HFFc6 (cell line): ENCODE measurements around the gene LMF1. TPM values are rescaled to one million over a fixed set of nuclear protein-coding genes. Genes with fewer than 3 reads are reported as not detected.

Experiments used
- DNase-seq: peaks from one replicate; pipeline ENCODE4 v3.0.0-alpha.2; 2018
- H3K27ac Mint-ChIP-seq: 2 replicates; pipeline ENCODE4 v1.8.0; 2020; ENCODE audit warnings: mild to moderate bottlenecking, mixed read lengths
- H3K27me3 Mint-ChIP-seq: 2 replicates; pipeline ENCODE4 v1.8.0; 2021; ENCODE audit warnings: mild to moderate bottlenecking, moderate library complexity, mixed read lengths; ENCODE audit not compliant: insufficient read depth
- H3K36me3 Mint-ChIP-seq: 2 replicates; pipeline ENCODE4 v1.8.0; 2021; ENCODE audit warnings: low read depth, mixed read lengths
- H3K4me1 Mint-ChIP-seq: 2 replicates; pipeline ENCODE4 v1.8.0; 2020; ENCODE audit warnings: low read depth, mixed read lengths
- H3K4me3 Mint-ChIP-seq: 2 replicates; pipeline ENCODE4 v1.8.0; 2020; ENCODE audit warnings: mild to moderate bottlenecking, moderate library complexity, mixed read lengths
- H3K9me3 Mint-ChIP-seq: 2 replicates; pipeline ENCODE4 v1.8.0; 2020; ENCODE audit warnings: mild to moderate bottlenecking, mixed read lengths
- CTCF ChIP-seq: fragments of 200-600 bp; sonication (generic); IDR thresholded peaks from 2 replicates; pipeline ENCODE4 v1.5.0; 2021; ENCODE audit warnings: antibody characterized with exemption, mild to moderate bottlenecking
- total RNA-seq, 6 experiments: library from RNA; stranded (reverse); fragmentation: NEBNext Ultra II Directional; extraction: Animal tissue kit (Norgen Biotek cat#: 25700); gene quantifications; 2 replicates in 1 of 6; 3 replicates in 5 of 6; pipeline ENCODE4 v1.2.3, GENCODE V29; 2021

The LMF1 gene
- total RNA-seq, 6 experiments from 2014 or later, result 10.9 to 19.3 (median 14.2) TPM

GRCh38 chr16:853306-853705 lies 117.5 kb downstream of the LMF1 start:
- Mint-ChIP-seq H3K4me1 (no peaks in the 10 kb centered on the region), H3K36me3 (peaks cover 20% of the 10 kb centered on the region), H3K9me3 (peaks cover 48% of the 10 kb centered on the region), H3K27me3 (peaks cover 6% of the 10 kb centered on the region), H3K4me3 (no peak overlapping the region), H3K27ac (no peak overlapping the region)
- no peak for DNase-seq
- TF ChIP-seq CTCF, result no peak

- TF ChIP-seq CTCF, result no peak
- H3K27ac Mint-ChIP-seq, result no peak overlapping the region
- H3K4me3 Mint-ChIP-seq, result no peak overlapping the region
- peaks cover 52% of the 10 kb centered on the region for H3K9me3 Mint-ChIP-seq
- no peaks in the 10 kb centered on the region for H3K4me1 Mint-ChIP-seq
- DNase-seq, result no peak
- peaks cover 20% of the 10 kb centered on the region for H3K36me3 Mint-ChIP-seq
- peaks cover 6% of the 10 kb centered on the region for H3K27me3 Mint-ChIP-seq
Measured at GRCh38 chr16:852451-853185, 118.2 kb downstream of the LMF1 start.

GRCh38 chr16:851871-852270 lies 118.9 kb downstream of the LMF1 start:
- TF ChIP-seq CTCF, result no peak
- no peak for DNase-seq
- Mint-ChIP-seq H3K4me1 (no peaks in the 10 kb centered on the region), H3K36me3 (peaks cover 20% of the 10 kb centered on the region), H3K4me3 (no peak overlapping the region), H3K9me3 (peaks cover 56% of the 10 kb centered on the region), H3K27ac (no peak overlapping the region), H3K27me3 (peaks cover 4% of the 10 kb centered on the region)

GRCh38 chr16:851209-851810 lies 119.5 kb downstream of the LMF1 start:
- Mint-ChIP-seq H3K4me1 (no peaks in the 10 kb centered on the region), H3K9me3 (peaks cover 59% of the 10 kb centered on the region), H3K36me3 (peaks cover 20% of the 10 kb centered on the region), H3K4me3 (no peak overlapping the region), H3K27ac (no peak overlapping the region), H3K27me3 (peaks cover 4% of the 10 kb centered on the region)
- TF ChIP-seq CTCF, result no peak
- no peak for DNase-seq

GRCh38 chr16:850668-851067 lies 120.1 kb downstream of the LMF1 start:
- Mint-ChIP-seq H3K27ac (no peak overlapping the region), H3K4me3 (no peak overlapping the region; the same call in 1 of the 2 replicates), H3K27me3 (peaks cover 4% of the 10 kb centered on the region), H3K36me3 (peaks cover 20% of the 10 kb centered on the region), H3K4me1 (no peaks in the 10 kb centered on the region), H3K9me3 (peaks cover 61% of the 10 kb centered on the region)
- DNase-seq, result no peak
- TF ChIP-seq CTCF, result no peak
